ENCODE results near the gene GPC6. TPM values are rescaled to one million over a fixed set of nuclear protein-coding genes. Genes with fewer than 3 reads are reported as not detected.

GPC6 gene
- polyA plus RNA-seq, 1 of the 3 experiments (the other 2 are of a cell fraction), result 6.7 TPM

GRCh38 chr13:94162289-94162688, 935.7 kb downstream of the GPC6 start:
- Histone ChIP-seq H3K27me3 (ENCODE audit: insufficient read depth) (no peaks in the 10 kb centered on the region), H3K4me1 (ENCODE audit: control insufficient read depth in 1 of 2, insufficient read depth in 2 of 2, low read depth in 1 of 2, low read length in 1 of 2) (no peaks in the 10 kb centered on the region; a peak in 1 of 4 replicates), H2AFZ (ENCODE audit: low read depth) (no peak overlapping the region), H3K4me2 (no peak overlapping the region), H3K9me2 (no peaks in the 10 kb centered on the region), H4K20me1 (ENCODE audit: insufficient read depth) (no peaks in the 10 kb centered on the region), H3K9ac (no peak overlapping the region), H3K9me3 (no peaks in the 10 kb centered on the region), H3F3A (replicated peaks; ENCODE audit: insufficient read depth) (no peaks in the 10 kb centered on the region), H3K79me2 (ENCODE audit: insufficient read depth) (no peaks in the 10 kb centered on the region), H3K4me3 (ENCODE audit: low read depth in 2 of 2, low read length in 1 of 2) (no peak overlapping the region), H3K27ac (ENCODE audit: low read depth in 2 of 2, low read length in 1 of 2) (no peak overlapping the region), H3K36me3 (replicated peaks in 1 of 2; ENCODE audit: control insufficient read depth in 1 of 2, insufficient read depth in 2 of 2, low read length in 1 of 2) (no peaks in the 10 kb centered on the region)
- POLR2A ChIA-PET, result no interaction called here
- DNase-seq, result no peak
- TF ChIP-seq NFIC (IDR thresholded peaks at IDR 0.05; ENCODE audit: borderline replicate concordance) (no peak), FOXJ3 (CRISPR knock-in tag; IDR thresholded peaks at IDR 0.05) (no peak)
- TF ChIP-seq, protein P1, sequence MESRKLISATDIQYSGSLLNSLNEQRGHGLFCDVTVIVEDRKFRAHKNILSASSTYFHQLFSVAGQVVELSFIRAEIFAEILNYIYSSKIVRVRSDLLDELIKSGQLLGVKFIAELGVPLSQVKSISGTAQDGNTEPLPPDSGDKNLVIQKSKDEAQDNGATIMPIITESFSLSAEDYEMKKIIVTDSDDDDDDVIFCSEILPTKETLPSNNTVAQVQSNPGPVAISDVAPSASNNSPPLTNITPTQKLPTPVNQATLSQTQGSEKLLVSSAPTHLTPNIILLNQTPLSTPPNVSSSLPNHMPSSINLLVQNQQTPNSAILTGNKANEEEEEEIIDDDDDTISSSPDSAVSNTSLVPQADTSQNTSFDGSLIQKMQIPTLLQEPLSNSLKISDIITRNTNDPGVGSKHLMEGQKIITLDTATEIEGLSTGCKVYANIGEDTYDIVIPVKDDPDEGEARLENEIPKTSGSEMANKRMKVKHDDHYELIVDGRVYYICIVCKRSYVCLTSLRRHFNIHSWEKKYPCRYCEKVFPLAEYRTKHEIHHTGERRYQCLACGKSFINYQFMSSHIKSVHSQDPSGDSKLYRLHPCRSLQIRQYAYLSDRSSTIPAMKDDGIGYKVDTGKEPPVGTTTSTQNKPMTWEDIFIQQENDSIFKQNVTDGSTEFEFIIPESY (IDR thresholded peaks at IDR 0.05; ENCODE audit: borderline replicate concordance, low read depth), result no peak
- CTCF ChIA-PET, result interaction anchor here (1.3 kb wide), 1 partner anchor 11 kb away, joined by 4 read pairs; no protein-coding TSS in a partner anchor
- 93% methylated on average over 2 of the region's 2 CpGs for WGBS (ENCODE audit: low lambda C conversion rate)

- no peak overlapping the region for H2AFZ ChIP-seq (ENCODE audit: low read depth)
- no peaks in the 10 kb centered on the region for H3K9me3 ChIP-seq
- H3K4me1 ChIP-seq (ENCODE audit: control insufficient read depth in 1 of 2, insufficient read depth in 2 of 2, low read depth in 1 of 2, low read length in 1 of 2), result no peaks in the 10 kb centered on the region; a peak in 1 of 4 replicates
- ChIA-PET CTCF (no interaction called here), POLR2A (no interaction called here)
- H3K4me3 ChIP-seq (ENCODE audit: low read depth in 2 of 2, low read length in 1 of 2), result no peak overlapping the region
- H3K36me3 ChIP-seq (replicated peaks in 1 of 2; ENCODE audit: control insufficient read depth in 1 of 2, insufficient read depth in 2 of 2, low read length in 1 of 2), result no peaks in the 10 kb centered on the region
- no peaks in the 10 kb centered on the region for H3K9me2 ChIP-seq
- TF ChIP-seq FOXJ3 (CRISPR knock-in tag; IDR thresholded peaks at IDR 0.05), result no peak
- TF ChIP-seq, protein P2, sequence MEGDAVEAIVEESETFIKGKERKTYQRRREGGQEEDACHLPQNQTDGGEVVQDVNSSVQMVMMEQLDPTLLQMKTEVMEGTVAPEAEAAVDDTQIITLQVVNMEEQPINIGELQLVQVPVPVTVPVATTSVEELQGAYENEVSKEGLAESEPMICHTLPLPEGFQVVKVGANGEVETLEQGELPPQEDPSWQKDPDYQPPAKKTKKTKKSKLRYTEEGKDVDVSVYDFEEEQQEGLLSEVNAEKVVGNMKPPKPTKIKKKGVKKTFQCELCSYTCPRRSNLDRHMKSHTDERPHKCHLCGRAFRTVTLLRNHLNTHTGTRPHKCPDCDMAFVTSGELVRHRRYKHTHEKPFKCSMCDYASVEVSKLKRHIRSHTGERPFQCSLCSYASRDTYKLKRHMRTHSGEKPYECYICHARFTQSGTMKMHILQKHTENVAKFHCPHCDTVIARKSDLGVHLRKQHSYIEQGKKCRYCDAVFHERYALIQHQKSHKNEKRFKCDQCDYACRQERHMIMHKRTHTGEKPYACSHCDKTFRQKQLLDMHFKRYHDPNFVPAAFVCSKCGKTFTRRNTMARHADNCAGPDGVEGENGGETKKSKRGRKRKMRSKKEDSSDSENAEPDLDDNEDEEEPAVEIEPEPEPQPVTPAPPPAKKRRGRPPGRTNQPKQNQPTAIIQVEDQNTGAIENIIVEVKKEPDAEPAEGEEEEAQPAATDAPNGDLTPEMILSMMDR (IDR thresholded peaks at IDR 0.05), result no peak
- no peak for TF ChIP-seq IRF3 (IDR thresholded peaks at IDR 0.05; ENCODE audit: low read depth, low read length)
- TF ChIP-seq RAD21 (IDR thresholded peaks at IDR 0.05; ENCODE audit: low read length), result no peak
- TF ChIP-seq FOXM1 (IDR thresholded peaks at IDR 0.05; ENCODE audit: low read depth), result no peak
- TF ChIP-seq ELF1 (IDR thresholded peaks at IDR 0.05), result no peak
- TF ChIP-seq YY1 (IDR thresholded peaks at IDR 0.05; ENCODE audit: low read depth), result no peak
- TF ChIP-seq RCOR1 (IDR thresholded peaks at IDR 0.05; ENCODE audit: low read length), result no peak
- no peaks in the 10 kb centered on the region for H3F3A ChIP-seq (replicated peaks; ENCODE audit: insufficient read depth)
- DNase-seq, result no peak
- WGBS (ENCODE audit: low lambda C conversion rate), result 72% methylated on average over 1 of the region's 1 CpG
- no peaks in the 10 kb centered on the region for H3K27me3 ChIP-seq (ENCODE audit: insufficient read depth)
- no peaks in the 10 kb centered on the region for H4K20me1 ChIP-seq (ENCODE audit: insufficient read depth)
- H3K4me2 ChIP-seq, result no peak overlapping the region
- no peaks in the 10 kb centered on the region for H3K79me2 ChIP-seq (ENCODE audit: insufficient read depth)
- H3K27ac ChIP-seq (ENCODE audit: low read depth in 2 of 2, low read length in 1 of 2), result no peak overlapping the region
- H3K9ac ChIP-seq, result no peak overlapping the region
Observed at GRCh38 chr13:94163535-94163934, 936.9 kb downstream of the GPC6 start.
